HEK293T (cell line): Measurements from ENCODE around the gene TPR.
A peak's percentile ranks its signal among the peaks of the same experiment; 100 is the strongest.

Source experiments
- CTCF ChIA-PET: fragments of 350-600 bp; formaldehyde crosslinking; extraction: SDS; loops from one replicate; lab custom pipeline; 2021; ENCODE audit warnings: antibody characterized with exemption, inconsistent platforms; lab: Yijun Ruan, JAX
- POLR2A ChIA-PET: fragments of 350-600 bp; formaldehyde crosslinking; extraction: SDS; loops from one replicate; lab custom pipeline; 2020; ENCODE audit warnings: antibody characterized with exemption, inconsistent platforms; lab: Yijun Ruan, JAX
- DNase-seq: peaks from one replicate; pipeline ENCODE4 v3.0.0; 2012; ENCODE audit warnings: mixed read lengths; ENCODE audit errors: extremely low spot score
- ARNT ChIP-seq: fragments of 450-650 bp; IDR thresholded peaks from 2 replicates; pipeline ENCODE4 v1.6.1; 2017; ENCODE audit warnings: mild to moderate bottlenecking
- BHLHE40 ChIP-seq: fragments of 450-650 bp; IDR thresholded peaks from 2 replicates; pipeline ENCODE4 v1.6.1; 2016; ENCODE audit warnings: mild to moderate bottlenecking, moderate library complexity, borderline replicate concordance
- CTBP1 ChIP-seq: fragments of 450-650 bp; IDR thresholded peaks from 2 replicates; pipeline ENCODE4 v1.6.1; 2016; ENCODE audit warnings: borderline replicate concordance
- ELF4 ChIP-seq: fragments of 450-650 bp; IDR thresholded peaks from 2 replicates; pipeline ENCODE4 v1.6.1; 2017; ENCODE audit warnings: antibody characterized with exemption
- FOXA1 ChIP-seq: fragments of 450-650 bp; IDR thresholded peaks from 2 replicates; pipeline ENCODE4 v1.6.1; 2016; ENCODE audit warnings: mild to moderate bottlenecking
- FOXK2 ChIP-seq: fragments of 450-650 bp; IDR thresholded peaks from 2 replicates; pipeline ENCODE4 v1.6.1; 2016; ENCODE audit warnings: mild to moderate bottlenecking
- FOXM1 ChIP-seq: fragments of 450-650 bp; IDR thresholded peaks from 2 replicates; pipeline ENCODE4 v1.6.1; 2017; ENCODE audit warnings: mild to moderate bottlenecking, borderline replicate concordance
- HDGF ChIP-seq: fragments of 450-650 bp; IDR thresholded peaks from 2 replicates; pipeline ENCODE4 v1.6.1; 2017; ENCODE audit warnings: antibody characterized with exemption, borderline replicate concordance
- L3MBTL2 ChIP-seq: fragments of 450-650 bp; conservative IDR thresholded peaks from 2 replicates; pipeline ENCODE4 v1.6.1; 2016; ENCODE audit warnings: mild to moderate bottlenecking
- LEF1 ChIP-seq: fragments of 450-650 bp; IDR thresholded peaks from 2 replicates; pipeline ENCODE4 v1.6.1; 2017; ENCODE audit warnings: mild to moderate bottlenecking, borderline replicate concordance
- NFRKB ChIP-seq: fragments of 450-650 bp; IDR thresholded peaks from 2 replicates; pipeline ENCODE4 v1.6.1; 2016; ENCODE audit warnings: mild to moderate bottlenecking, moderate library complexity
- PKNOX1 ChIP-seq: fragments of 450-650 bp; IDR thresholded peaks from 2 replicates; pipeline ENCODE4 v1.6.1; 2016
- SP1 ChIP-seq: fragments of 450-650 bp; IDR thresholded peaks from 2 replicates; pipeline ENCODE4 v1.6.1; 2017
- SUZ12 ChIP-seq: fragments of 450-650 bp; IDR thresholded peaks from 2 replicates; pipeline ENCODE4 v1.6.1; 2016; ENCODE audit warnings: mild to moderate bottlenecking
- TARDBP ChIP-seq: fragments of 450-650 bp; IDR thresholded peaks from 2 replicates; pipeline ENCODE4 v1.6.1; 2016
- ZNF384 ChIP-seq: fragments of 450-650 bp; IDR thresholded peaks from 2 replicates; pipeline ENCODE4 v1.6.1; 2016

Gene TPR

GRCh38 chr1:186340772-186341171 is 34.3 kb downstream of the TPR start:
- DNase-seq: no peak
- POLR2A ChIA-PET: no interaction called here
- CTCF ChIA-PET: no interaction called here
- no peak for TF ChIP-seq FOXK2
- no peak for TF ChIP-seq CTBP1
- TF ChIP-seq ZNF384: no peak
- TF ChIP-seq TARDBP: no peak
- TF ChIP-seq PKNOX1: no peak
- TF ChIP-seq HDGF: no peak
- TF ChIP-seq L3MBTL2: no peak
- no peak for TF ChIP-seq BHLHE40
- TF ChIP-seq SUZ12: no peak
- no peak for TF ChIP-seq SP1
- TF ChIP-seq FOXA1: no peak
- no peak for TF ChIP-seq NFRKB
- TF ChIP-seq ARNT: no peak
- no peak for TF ChIP-seq FOXM1
- TF ChIP-seq LEF1: no peak
- no peak for TF ChIP-seq ELF4

GRCh38 chr1:186337554-186337953 is 37.5 kb downstream of the TPR start:
- ChIA-PET CTCF (no interaction called here), POLR2A (no interaction called here)
- no peak for DNase-seq
- TF ChIP-seq ZNF384: no peak
- TF ChIP-seq SUZ12: no peak
- TF ChIP-seq FOXK2: no peak
- no peak for TF ChIP-seq ARNT
- no peak for TF ChIP-seq CTBP1
- no peak for TF ChIP-seq NFRKB
- no peak for TF ChIP-seq TARDBP
- TF ChIP-seq HDGF: no peak
- no peak for TF ChIP-seq SP1
- TF ChIP-seq FOXA1: no peak
- no peak for TF ChIP-seq ELF4
- TF ChIP-seq L3MBTL2: no peak
- no peak for TF ChIP-seq BHLHE40
- no peak for TF ChIP-seq FOXM1

GRCh38 chr1:186330758-186331157 is 44.3 kb downstream of the TPR start:
- CTCF ChIA-PET: interaction anchor here (1.0 kb wide), 1 partner anchor 11 kb away, joined by 6 read pairs; no protein-coding TSS in a partner anchor
- POLR2A ChIA-PET: interaction anchor here (2.2 kb wide), 1 partner anchor 44 kb away, joined by 5 read pairs; the partner anchor contains the start of gene TPR
- TF ChIP-seq L3MBTL2: no peak
- no peak for TF ChIP-seq FOXA1
- TF ChIP-seq HDGF: no peak
- TF ChIP-seq SUZ12: no peak
- no peak for TF ChIP-seq CTBP1
- TF ChIP-seq ZNF384: no peak
- TF ChIP-seq NFRKB: no peak
- no peak for TF ChIP-seq TARDBP
- TF ChIP-seq ARNT: no peak
- no peak for TF ChIP-seq PKNOX1
- no peak for TF ChIP-seq LEF1
- TF ChIP-seq SP1: no peak
- TF ChIP-seq BHLHE40: no peak
- TF ChIP-seq FOXM1: no peak
- no peak for TF ChIP-seq ELF4
- TF ChIP-seq FOXK2: no peak
- DNase-seq: peak; percentile 14

GRCh38 chr1:186327331-186327730 is 47.7 kb downstream of the TPR start:
- DNase-seq: no peak
- CTCF ChIA-PET: no interaction called here
- 0 out of 2 replicates have a peak, but pooled peaks have one; percentile 32 for TF ChIP-seq SUZ12
- no peak for TF ChIP-seq CTBP1
- POLR2A ChIA-PET: no interaction called here

- ChIA-PET POLR2A (no interaction called here), CTCF (no interaction called here)
- DNase-seq: no peak
- TF ChIP-seq SP1 (no peak), ZNF384 (no peak), ARNT (no peak), LEF1 (no peak), BHLHE40 (no peak), ELF4 (no peak), TARDBP (no peak), CTBP1 (no peak), HDGF (no peak), NFRKB (no peak), FOXK2 (no peak), FOXA1 (no peak), SUZ12 (no peak), PKNOX1 (no peak), FOXM1 (no peak), L3MBTL2 (no peak)
These were observed 49.0 kb downstream of the TPR start for GRCh38 chr1:186326009-186326408.

- ChIA-PET CTCF (no interaction called here), POLR2A (no interaction called here)
- DNase-seq: no peak
- TF ChIP-seq TARDBP: no peak
- no peak for TF ChIP-seq FOXK2
- TF ChIP-seq ZNF384: no peak
- no peak for TF ChIP-seq SP1
These were observed 49.8 kb downstream of the TPR start for GRCh38 chr1:186325239-186325638.

GRCh38 chr1:186323865-186324264 is 51.2 kb downstream of the TPR start:
- CTCF ChIA-PET: no interaction called here
- POLR2A ChIA-PET: no interaction called here

More at GRCh38 chr1:186323865-186324264, 51.2 kb downstream of the TPR start:
- no peak for TF ChIP-seq FOXK2
- TF ChIP-seq BHLHE40: no peak
- TF ChIP-seq LEF1: no peak
- no peak for TF ChIP-seq PKNOX1
- DNase-seq: no peak
